ENCODE measurements around the gene GET4.

Gene GET4

DNA sequence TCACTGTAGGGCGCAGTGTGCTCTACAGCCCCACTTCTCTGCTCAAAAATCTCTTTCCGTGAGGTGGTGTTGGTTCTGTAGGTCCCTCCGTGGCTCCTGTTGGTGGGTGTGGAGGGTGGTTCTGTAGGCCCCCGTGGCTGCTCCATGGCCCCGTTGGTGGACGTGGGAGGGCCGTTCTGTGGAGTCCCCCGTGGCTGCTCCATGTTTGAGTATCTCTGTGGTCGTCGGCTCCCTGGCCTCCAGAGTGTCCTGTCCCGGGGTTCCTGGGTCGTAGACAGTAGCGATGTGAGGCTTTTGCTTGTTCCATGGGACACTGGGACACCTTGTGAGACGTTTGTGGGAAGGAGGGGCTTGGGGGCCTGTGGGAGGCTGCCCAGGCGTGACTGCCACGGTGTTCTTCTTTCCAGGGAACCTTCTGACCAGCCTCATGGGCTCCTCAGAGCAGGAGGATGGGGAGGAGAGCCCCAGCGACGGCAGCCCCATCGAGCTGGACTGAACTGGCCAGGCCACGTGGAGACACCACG is 18.6 kb downstream of the GET4 start:
- Histone ChIP-seq H3K9ac (ENCODE audit: low read length) (no peak overlapping the region), H3K27ac (ENCODE audit: low read depth, low read length) (no peak overlapping the region), H3K4me1 (ENCODE audit: control insufficient read depth, insufficient read depth, low read length) (no peaks in the 10 kb centered on the region), H3K4me3 (ENCODE audit: low read length) (no peak overlapping the region), H3K27me3 (ENCODE audit: control insufficient read depth, insufficient read depth, low read length) (no peaks in the 10 kb centered on the region), H3K36me3 (ENCODE audit: control insufficient read depth, insufficient read depth, low read length) (peaks cover 61% of the 10 kb centered on the region)

DNA sequence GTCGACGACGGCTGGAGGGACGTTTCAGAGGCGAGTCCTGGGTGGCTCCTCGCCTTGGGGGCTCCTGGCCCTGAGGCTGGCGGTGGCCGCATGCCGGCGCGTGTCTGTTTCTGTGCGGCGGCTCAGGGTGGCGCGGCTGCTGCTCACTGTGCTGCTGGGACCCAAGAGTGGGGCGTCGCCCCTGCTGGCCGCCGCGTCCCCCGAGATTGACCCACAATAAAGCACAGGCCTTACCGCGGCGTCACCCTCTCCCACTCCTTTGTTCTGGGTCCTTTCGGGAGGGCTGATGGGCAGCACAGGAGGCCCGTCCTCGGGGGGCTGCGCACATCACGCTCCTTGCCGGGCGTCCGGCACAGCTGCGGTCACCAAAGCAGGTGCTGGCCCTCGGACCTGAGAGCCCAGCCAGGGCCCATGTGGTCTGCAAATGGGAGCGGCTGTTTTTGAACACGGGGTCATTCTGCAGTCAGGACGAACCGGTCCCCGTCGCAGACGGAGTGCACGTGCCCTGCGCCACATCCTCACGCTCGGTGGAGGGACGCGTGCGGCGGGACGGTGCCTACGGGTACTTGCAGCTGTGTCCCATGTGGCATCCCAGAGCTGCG is 19.2 kb downstream of the GET4 start:
- peaks cover 62% of the 10 kb centered on the region for H3K36me3 ChIP-seq (ENCODE audit: control insufficient read depth, insufficient read depth, low read length)
- no peak overlapping the region for H3K4me3 ChIP-seq (ENCODE audit: low read length)
- H3K4me1 ChIP-seq (ENCODE audit: control insufficient read depth, insufficient read depth, low read length), result no peaks in the 10 kb centered on the region
- H3K27ac ChIP-seq (ENCODE audit: low read depth, low read length), result no peak overlapping the region
- H3K27me3 ChIP-seq (ENCODE audit: control insufficient read depth, insufficient read depth, low read length), result no peaks in the 10 kb centered on the region
- no peak overlapping the region for H3K9ac ChIP-seq (ENCODE audit: low read length)

DNA sequence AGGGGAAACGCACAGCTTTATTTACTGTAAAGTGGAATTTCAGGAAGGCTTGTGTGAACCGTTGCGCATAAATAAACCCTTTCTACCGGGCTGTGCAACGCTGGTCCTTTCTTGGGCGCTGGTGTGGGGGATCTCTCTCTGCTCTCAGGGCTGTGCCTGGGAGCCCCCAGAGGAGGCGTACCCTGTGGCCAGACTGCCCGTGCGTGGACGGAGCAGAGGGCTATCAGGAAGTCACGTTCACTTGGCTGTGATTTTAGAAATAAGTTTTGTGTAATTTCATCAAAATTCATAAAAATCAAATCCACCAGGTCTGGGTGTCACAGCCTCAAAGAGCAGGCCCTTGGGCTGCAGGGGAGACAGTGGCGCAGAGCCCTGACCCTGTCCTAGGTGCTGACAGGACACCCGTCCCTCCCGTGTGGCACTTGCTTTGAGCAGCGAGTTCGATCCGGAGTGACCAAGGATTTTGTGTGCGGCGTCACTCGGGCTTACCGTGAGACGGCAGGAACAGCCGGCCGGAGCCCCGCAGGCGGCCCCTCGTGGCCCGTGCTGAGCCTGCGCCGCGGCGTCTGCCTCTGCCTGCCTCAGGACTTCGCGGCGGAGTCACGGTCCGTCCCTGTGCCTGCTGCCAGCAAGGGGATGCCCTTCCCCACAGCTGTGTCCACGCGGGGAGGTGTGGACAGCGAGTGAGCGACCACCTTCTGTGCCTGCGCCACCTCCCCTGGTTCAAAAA is 20.2 kb downstream of the GET4 start:
- peaks cover 54% of the 10 kb centered on the region for H3K36me3 ChIP-seq (ENCODE audit: control insufficient read depth, insufficient read depth, low read length)
- no peaks in the 10 kb centered on the region for H3K27me3 ChIP-seq (ENCODE audit: control insufficient read depth, insufficient read depth, low read length)
- no peak overlapping the region for H3K9ac ChIP-seq (ENCODE audit: low read length)
- H3K4me3 ChIP-seq (ENCODE audit: low read length), result no peak overlapping the region
- H3K4me1 ChIP-seq (ENCODE audit: control insufficient read depth, insufficient read depth, low read length), result no peaks in the 10 kb centered on the region
- H3K27ac ChIP-seq (ENCODE audit: low read depth, low read length), result no peak overlapping the region

DNA sequence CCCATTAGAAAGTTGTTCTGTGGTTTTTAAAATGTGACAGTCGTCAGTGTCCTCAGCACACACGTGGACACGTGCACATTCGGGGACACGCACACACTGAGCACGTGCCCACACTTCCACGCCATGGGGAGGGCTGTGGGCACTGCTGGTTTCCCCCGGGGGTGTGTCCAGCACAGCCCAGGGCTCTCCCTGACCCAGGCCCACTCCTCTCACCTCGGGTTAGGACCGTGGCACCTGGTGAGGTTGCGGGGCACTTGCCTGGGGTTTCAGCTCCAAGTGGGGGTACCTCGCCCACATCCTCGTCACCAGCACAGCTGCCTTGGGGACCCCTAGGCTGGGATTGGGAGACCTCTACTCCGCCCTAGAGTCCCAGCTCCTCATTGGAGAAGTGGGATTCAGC is 20.7 kb downstream of the GET4 start:
- Histone ChIP-seq H3K36me3 (ENCODE audit: control insufficient read depth, insufficient read depth, low read length) (peaks cover 48% of the 10 kb centered on the region), H3K4me3 (ENCODE audit: low read length) (no peak overlapping the region), H3K4me1 (ENCODE audit: control insufficient read depth, insufficient read depth, low read length) (no peaks in the 10 kb centered on the region), H3K9ac (ENCODE audit: low read length) (no peak overlapping the region), H3K27me3 (ENCODE audit: control insufficient read depth, insufficient read depth, low read length) (no peaks in the 10 kb centered on the region), H3K27ac (ENCODE audit: low read depth, low read length) (no peak overlapping the region)

DNA sequence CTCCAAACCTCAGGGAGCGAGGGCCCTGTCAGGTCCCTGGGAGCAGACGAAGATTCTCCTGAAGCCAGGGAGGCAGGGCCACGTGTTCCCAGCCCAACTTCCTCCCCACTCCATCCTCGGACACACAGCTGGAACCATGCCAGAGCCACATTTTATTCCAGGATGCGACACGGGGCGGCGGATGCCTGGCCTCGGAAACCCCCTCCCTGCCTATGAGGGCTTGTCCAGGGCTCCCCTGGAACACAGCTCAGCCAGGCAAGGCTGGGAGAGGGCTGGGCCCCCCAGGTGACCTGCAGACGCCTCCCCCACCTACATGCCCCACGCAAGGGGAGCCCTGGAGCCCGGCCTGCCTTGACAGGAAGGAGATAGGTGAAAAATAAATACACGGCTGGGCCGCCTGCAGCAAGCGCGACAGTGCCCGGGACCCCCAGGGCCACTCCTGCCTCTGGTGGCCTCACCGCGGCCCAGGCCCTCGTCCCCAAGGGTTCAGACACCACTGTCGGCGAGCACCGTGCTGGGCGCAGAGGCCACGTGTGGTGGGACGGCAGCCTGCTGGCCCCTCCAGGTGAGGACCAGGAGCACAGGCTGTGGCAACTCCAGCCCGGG is 21.5 kb downstream of the GET4 start:
- Histone ChIP-seq H3K4me1 (ENCODE audit: control insufficient read depth, insufficient read depth, low read length) (no peaks in the 10 kb centered on the region), H3K9ac (ENCODE audit: low read length) (no peak overlapping the region), H3K27me3 (ENCODE audit: control insufficient read depth, insufficient read depth, low read length) (no peaks in the 10 kb centered on the region), H3K27ac (ENCODE audit: low read depth, low read length) (no peak overlapping the region), H3K4me3 (ENCODE audit: low read length) (no peak overlapping the region), H3K36me3 (ENCODE audit: control insufficient read depth, insufficient read depth, low read length) (peaks cover 43% of the 10 kb centered on the region)

DNA sequence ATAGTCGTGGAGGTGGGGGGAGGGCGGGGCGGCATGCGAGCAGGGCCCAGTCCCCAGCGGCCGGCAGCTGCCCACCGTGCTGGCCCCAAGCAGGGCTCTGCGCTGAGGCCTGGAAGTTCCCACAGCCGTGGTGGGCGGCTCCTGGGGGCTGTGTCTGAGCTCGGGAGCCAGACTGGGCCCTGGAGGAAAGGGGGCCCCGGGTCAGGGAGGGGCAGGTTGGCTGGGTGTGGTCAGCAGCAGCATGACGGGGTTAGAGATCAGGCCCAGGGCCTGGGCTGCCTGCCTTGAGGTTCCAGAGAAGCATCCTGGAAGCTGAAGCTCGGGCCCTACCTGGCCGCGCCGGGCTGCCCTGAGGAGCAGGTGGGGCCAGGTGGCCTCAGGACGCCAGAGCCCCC is 22.1 kb downstream of the GET4 start:
- Histone ChIP-seq H3K4me1 (ENCODE audit: control insufficient read depth, insufficient read depth, low read length) (no peaks in the 10 kb centered on the region), H3K4me3 (ENCODE audit: low read length) (no peak overlapping the region), H3K36me3 (ENCODE audit: control insufficient read depth, insufficient read depth, low read length) (peaks cover 41% of the 10 kb centered on the region), H3K27ac (ENCODE audit: low read depth, low read length) (no peak overlapping the region), H3K27me3 (ENCODE audit: control insufficient read depth, insufficient read depth, low read length) (no peaks in the 10 kb centered on the region), H3K9ac (ENCODE audit: low read length) (no peak overlapping the region)

DNA sequence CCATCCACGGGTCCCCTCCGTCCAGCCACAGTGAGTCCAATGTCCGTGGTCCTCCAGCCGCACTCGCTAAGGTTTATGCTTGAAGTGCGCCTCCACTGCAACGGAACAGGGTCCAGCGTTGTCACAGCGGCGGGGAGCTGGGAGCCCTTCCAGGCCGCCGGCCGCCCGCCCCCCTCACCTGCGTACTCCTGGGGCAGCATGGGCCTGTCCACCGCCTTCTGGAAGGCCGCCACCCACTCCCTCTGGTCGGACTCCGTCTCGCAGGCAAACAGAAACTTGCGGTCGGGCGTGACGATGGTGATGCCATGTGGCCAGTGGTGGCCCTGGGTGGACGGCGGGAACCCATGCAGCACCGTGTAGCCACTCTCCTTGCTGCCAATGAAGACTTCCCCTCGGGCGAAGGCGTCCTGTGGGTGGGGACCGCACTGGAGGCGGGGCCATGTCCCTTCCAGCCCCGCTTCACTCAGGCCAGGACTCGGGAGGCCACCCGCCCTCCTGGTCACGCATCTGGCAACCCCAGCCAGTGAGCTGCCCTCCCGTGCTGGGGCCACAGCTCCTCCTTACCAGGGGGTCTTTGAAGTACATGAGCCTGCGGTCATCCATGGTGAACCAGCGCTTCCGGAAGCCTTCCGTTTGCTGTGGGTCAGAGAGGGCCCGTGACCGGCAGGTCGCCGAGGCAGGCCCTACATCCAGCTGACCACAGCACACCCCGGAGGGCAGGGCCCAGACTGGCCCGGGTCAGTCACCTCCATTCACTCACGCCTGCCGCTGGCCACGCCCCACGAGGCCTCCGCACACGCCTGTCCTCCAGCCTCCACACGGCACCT is 22.7 kb downstream of the GET4 start:
- Histone ChIP-seq H3K27ac (ENCODE audit: low read depth, low read length) (no peak overlapping the region), H3K9ac (ENCODE audit: low read length) (no peak overlapping the region), H3K36me3 (ENCODE audit: control insufficient read depth, insufficient read depth, low read length) (peaks cover 34% of the 10 kb centered on the region), H3K4me1 (ENCODE audit: control insufficient read depth, insufficient read depth, low read length) (no peaks in the 10 kb centered on the region), H3K4me3 (ENCODE audit: low read length) (no peak overlapping the region), H3K27me3 (ENCODE audit: control insufficient read depth, insufficient read depth, low read length) (no peaks in the 10 kb centered on the region)

DNA sequence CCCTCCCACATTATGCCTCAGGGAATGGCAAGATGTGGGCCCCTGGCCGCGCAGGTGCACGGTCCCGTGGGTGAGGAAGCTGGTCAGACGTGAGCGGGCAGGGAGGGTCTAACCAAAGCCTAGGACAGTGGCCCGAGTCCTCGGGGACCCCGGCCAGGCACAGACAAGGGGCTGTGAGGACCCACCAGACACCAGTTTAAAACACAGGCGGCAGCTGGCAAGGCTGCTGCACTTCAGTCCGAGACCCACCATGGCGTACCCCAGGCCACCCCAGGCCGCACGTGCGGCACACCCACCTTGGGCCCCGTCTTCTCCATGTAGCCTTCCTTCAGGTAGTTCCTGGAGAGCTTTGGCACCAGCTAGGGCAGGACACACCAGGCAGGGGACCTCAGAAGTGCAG is 23.5 kb downstream of the GET4 start:
- Histone ChIP-seq H3K4me3 (ENCODE audit: low read length) (no peak overlapping the region), H3K36me3 (ENCODE audit: control insufficient read depth, insufficient read depth, low read length) (peaks cover 30% of the 10 kb centered on the region)

DNA sequence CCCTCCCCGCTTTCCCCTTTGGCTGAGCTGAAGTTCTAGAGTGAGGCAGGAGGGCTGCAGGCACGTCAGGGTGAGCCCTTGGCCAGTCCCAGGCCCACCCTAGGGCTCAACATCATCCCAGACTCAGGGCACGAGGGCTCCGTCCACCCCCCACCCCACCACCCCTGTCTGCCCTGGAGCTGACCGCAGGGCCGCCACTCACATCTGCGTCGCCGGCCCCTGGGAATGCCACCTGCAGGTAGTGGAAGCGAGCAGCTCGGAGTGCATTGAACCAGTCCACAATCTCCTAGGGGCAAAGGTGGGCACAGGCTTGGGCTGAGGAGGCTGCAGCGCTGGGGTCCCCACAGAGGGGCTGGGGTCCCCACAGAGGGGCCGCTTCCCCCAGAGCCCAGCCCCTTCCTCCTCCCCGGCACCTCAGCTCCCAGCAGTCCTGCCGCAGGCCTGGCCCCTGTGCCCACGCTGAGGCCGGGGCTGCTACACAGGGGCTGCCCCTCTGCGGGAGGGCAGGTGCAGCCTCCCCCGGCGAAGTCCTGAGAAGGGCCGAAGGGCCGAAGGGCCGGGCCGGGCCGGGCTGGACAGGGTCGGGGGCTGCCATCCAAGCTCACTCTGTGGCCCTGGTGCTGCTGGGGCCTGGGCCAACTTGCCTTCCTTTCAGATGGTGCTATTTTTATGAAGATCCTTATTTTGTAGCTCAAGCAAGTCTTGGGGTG is 24.1 kb downstream of the GET4 start:
- Histone ChIP-seq H3K27me3 (ENCODE audit: control insufficient read depth, insufficient read depth, low read length) (no peaks in the 10 kb centered on the region), H3K9ac (ENCODE audit: low read length) (no peak overlapping the region), H3K36me3 (ENCODE audit: control insufficient read depth, insufficient read depth, low read length) (peaks cover 24% of the 10 kb centered on the region), H3K27ac (ENCODE audit: low read depth, low read length) (no peak overlapping the region), H3K4me1 (ENCODE audit: control insufficient read depth, insufficient read depth, low read length) (no peaks in the 10 kb centered on the region), H3K4me3 (ENCODE audit: low read length) (no peak overlapping the region)

More for the DNA sequence above, 23.5 kb downstream of the GET4 start:
- H3K27me3 ChIP-seq (ENCODE audit: control insufficient read depth, insufficient read depth, low read length), result no peaks in the 10 kb centered on the region
- no peak overlapping the region for H3K9ac ChIP-seq (ENCODE audit: low read length)
- H3K27ac ChIP-seq (ENCODE audit: low read depth, low read length), result no peak overlapping the region
- no peaks in the 10 kb centered on the region for H3K4me1 ChIP-seq (ENCODE audit: control insufficient read depth, insufficient read depth, low read length)

DNA sequence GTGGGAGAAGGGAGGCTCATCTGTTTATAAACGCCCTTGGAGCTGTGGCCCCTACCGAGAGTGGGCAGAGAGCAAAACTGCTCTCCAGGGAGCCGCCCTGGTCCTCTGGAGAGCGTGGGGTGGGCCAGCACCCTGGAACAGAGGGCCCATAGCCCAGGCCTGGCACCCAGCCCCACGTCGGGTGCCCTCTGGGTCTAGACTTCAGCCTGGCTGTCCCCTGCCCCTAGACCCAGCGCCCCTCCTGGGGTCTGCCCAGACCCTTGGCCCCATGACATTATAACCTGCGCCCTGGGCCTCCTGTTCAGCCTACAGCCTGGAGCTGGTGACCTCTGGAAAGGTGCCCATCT is 24.7 kb downstream of the GET4 start:
- Histone ChIP-seq H3K9ac (ENCODE audit: low read length) (no peak overlapping the region), H3K27ac (ENCODE audit: low read depth, low read length) (no peak overlapping the region), H3K4me1 (ENCODE audit: control insufficient read depth, insufficient read depth, low read length) (no peaks in the 10 kb centered on the region)

DNA sequence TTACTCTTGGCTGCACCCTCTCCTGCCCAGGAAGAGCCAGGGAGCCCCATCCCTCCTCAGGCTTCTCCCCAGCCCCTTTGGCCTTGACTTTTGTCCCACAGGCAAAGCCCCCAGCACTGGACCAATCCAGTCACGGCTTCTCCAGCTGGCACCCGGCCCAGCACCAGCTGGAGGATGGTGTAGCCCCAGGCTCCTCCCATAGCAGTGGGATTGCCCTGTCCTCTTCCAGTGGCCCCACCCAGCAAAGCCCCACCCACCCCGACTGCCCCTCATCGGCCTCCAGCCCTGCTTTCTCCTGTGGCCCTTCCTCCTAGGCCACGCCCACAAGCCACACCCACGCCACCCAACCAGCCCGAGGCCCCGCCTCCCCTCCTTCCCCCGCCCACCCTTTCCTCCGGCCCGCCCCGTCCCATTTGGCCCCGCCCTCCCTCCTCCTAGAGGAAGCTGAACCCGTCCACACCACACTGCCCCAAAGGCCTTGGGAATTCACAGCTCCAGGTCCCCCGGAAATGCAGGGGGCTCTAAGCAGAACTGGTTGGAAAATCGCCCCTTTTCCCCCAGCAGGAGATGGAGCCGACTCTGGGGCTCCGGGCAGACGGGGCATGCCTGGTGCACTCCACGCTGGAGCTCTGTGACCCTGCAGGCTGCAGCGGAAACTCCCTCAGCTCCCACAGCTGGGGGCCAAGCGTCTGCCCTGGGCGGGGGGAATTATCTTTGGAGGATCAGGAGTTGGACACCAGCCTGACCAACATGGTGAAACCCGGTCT is 25.2 kb downstream of the GET4 start:
- Histone ChIP-seq H3K36me3 (ENCODE audit: control insufficient read depth, insufficient read depth, low read length) (peaks cover 16% of the 10 kb centered on the region), H3K4me3 (ENCODE audit: low read length) (peak overlapping the region; percentile 15), H3K4me1 (ENCODE audit: control insufficient read depth, insufficient read depth, low read length) (no peaks in the 10 kb centered on the region), H3K27me3 (ENCODE audit: control insufficient read depth, insufficient read depth, low read length) (no peaks in the 10 kb centered on the region), H3K27ac (ENCODE audit: low read depth, low read length) (no peak overlapping the region), H3K9ac (ENCODE audit: low read length) (no peak overlapping the region)

More for the DNA sequence above, 24.7 kb downstream of the GET4 start:
- Histone ChIP-seq H3K4me3 (ENCODE audit: low read length) (peak overlapping the region; percentile 15), H3K27me3 (ENCODE audit: control insufficient read depth, insufficient read depth, low read length) (no peaks in the 10 kb centered on the region), H3K36me3 (ENCODE audit: control insufficient read depth, insufficient read depth, low read length) (peaks cover 22% of the 10 kb centered on the region)
